MCF 10A (cell line): ENCODE results near the gene BARX1. TPM values are rescaled to one million over a fixed set of nuclear protein-coding genes. Genes with fewer than 3 reads are reported as not detected.
A peak's percentile ranks its signal among the peaks of the same experiment; 100 is the strongest.

Experiments
- Bru-seq: library from RNA; stranded (reverse); fragments of 400-500 nt; gene quantifications from one replicate; lab custom pipeline; 2021; lab: Mats Ljungman, UMichigan
- BruChase-seq, 2 experiments: library from RNA; stranded (reverse); fragments of 400-500 nt; gene quantifications; one replicate each; lab custom pipeline; 2021; lab: Mats Ljungman, UMichigan
- BruUV-seq: library from RNA; stranded (reverse); fragments of 400-500 nt; replicated peaks from 2 replicates; lab custom pipeline; 2021; lab: Mats Ljungman, UMichigan
- CTCF ChIA-PET: fragments of 300-600 bp; sonication (Branson Sonifier 250); formaldehyde crosslinking; extraction: SDS; loops from one replicate; lab custom pipeline; 2021; ENCODE audit warnings: antibody characterized with exemption, inconsistent platforms; lab: Yijun Ruan, JAX
- POLR2A ChIA-PET: fragments of 300-600, 350-650 bp; sonication (Branson Sonifier 250); formaldehyde crosslinking; extraction: SDS; loops from one replicate; lab custom pipeline; 2020; ENCODE audit warnings: antibody characterized with exemption, inconsistent platforms; lab: Yijun Ruan, JAX
- DNase-seq: peaks from one replicate; pipeline ENCODE4 v3.0.0-alpha.2; 2018; ENCODE audit not compliant: unreplicated experiment
- H3K27ac Mint-ChIP-seq: one replicate; pipeline ENCODE4 v1.8.0; 2022; ENCODE audit warnings: mild to moderate bottlenecking, low read depth, mixed read lengths; ENCODE audit not compliant: unreplicated experiment
- H3K27me3 Mint-ChIP-seq: one replicate; pipeline ENCODE4 v1.8.0; 2022; ENCODE audit warnings: mixed read lengths; ENCODE audit not compliant: insufficient read depth, unreplicated experiment
- H3K36me3 Mint-ChIP-seq: one replicate; pipeline ENCODE4 v1.8.0; 2022; ENCODE audit warnings: mild to moderate bottlenecking, moderate library complexity, mixed read lengths; ENCODE audit not compliant: insufficient read depth, unreplicated experiment
- H3K4me1 Mint-ChIP-seq: one replicate; pipeline ENCODE4 v1.8.0; 2022; ENCODE audit warnings: mixed read lengths; ENCODE audit not compliant: insufficient read depth, unreplicated experiment
- H3K4me3 Mint-ChIP-seq: one replicate; pipeline ENCODE4 v1.8.0; 2022; ENCODE audit warnings: mild to moderate bottlenecking, moderate library complexity, mixed read lengths; ENCODE audit not compliant: unreplicated experiment
- H3K9me3 Mint-ChIP-seq: one replicate; pipeline ENCODE4 v1.8.0; 2022; ENCODE audit warnings: mixed read lengths; ENCODE audit not compliant: unreplicated experiment
- intact Hi-C: fragments of 100-400 bp; cut with micrococcal nuclease; formaldehyde crosslinking; loops from 2 replicates; pipeline ENCODE4 v1.14.1; 2022
- long read RNA-seq: library from polyadenylated mRNA; stranded (forward); transcript quantifications from one replicate; pipeline ENCODE4 v2.0.0, GENCODE V29; 2022
- total RNA-seq: library from RNA; stranded (reverse); gene quantifications from 2 replicates; pipeline ENCODE4 v1.2.3, GENCODE V29; 2022
- TF ChIP-seq, protein P1 (sequence below): fragments of 200-600 bp; IDR thresholded peaks from one replicate; pipeline ENCODE4 v1.8.0; 2022; ENCODE audit warnings: antibody characterized with exemption, mild to moderate bottlenecking; ENCODE audit not compliant: unreplicated experiment

Gene BARX1, protein sequence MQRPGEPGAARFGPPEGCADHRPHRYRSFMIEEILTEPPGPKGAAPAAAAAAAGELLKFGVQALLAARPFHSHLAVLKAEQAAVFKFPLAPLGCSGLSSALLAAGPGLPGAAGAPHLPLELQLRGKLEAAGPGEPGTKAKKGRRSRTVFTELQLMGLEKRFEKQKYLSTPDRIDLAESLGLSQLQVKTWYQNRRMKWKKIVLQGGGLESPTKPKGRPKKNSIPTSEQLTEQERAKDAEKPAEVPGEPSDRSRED
- total RNA-seq (0.23 TPM in 1 of 2 replicates, not detected in the other), Bru-seq, nascent RNA (not detected), BruChase-seq, experiment 1, labeled RNA remaining after a 6-hour chase (percentile 9 among the genes with signal in this experiment), BruChase-seq, experiment 2, labeled RNA remaining after a 2-hour chase (not detected)
- long read RNA-seq = 0 reads

DNA sequence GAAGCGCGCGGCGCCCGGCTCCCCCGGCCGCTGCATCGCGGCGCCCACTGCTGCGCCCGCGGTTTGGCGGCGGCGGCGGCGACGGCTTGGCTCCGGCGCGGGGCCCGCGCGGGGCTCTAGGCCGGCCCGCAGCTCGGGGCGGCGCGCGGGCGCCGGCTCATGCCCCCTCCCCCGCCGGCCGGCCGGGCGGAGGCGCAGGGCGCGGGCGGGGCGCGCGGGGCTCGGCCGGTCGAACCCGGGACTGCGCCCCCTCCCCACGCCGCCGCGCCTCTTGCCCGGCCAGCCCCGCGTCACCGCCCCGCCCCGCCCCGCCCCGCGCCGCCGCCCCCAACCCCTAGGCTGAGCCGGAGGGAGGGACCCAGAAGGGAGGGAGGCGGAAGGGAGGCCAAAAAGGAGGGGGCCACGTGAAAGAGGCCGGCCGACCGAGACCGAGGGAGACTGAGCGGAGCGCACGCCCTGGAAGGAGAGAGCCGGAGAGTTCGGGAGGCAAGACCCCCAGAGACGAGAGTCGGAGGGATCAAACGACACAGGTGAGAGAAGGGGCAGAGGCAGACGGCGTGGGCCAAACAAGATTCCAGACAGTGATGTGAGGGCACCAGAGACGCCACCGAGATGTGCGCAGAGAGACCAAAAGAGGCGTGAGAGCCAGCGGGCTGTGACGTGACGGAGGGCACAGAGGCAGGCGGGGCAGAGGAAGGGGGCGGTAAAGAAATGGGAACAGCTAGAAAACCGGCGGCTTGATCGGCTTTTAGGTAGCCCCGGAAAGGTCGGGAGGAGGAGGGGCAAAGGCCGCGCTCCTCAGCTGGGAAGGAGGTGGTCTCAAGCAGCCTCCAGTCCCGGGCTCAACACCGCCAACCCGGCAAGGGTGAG lies at the start of gene BARX1:
Gene BARX1, minus strand, starts transcription at position 245 of the 870 bp plus-strand sequence. Its CDS starts 209 bp downstream, at position 36.
- TF ChIP-seq, protein P1, sequence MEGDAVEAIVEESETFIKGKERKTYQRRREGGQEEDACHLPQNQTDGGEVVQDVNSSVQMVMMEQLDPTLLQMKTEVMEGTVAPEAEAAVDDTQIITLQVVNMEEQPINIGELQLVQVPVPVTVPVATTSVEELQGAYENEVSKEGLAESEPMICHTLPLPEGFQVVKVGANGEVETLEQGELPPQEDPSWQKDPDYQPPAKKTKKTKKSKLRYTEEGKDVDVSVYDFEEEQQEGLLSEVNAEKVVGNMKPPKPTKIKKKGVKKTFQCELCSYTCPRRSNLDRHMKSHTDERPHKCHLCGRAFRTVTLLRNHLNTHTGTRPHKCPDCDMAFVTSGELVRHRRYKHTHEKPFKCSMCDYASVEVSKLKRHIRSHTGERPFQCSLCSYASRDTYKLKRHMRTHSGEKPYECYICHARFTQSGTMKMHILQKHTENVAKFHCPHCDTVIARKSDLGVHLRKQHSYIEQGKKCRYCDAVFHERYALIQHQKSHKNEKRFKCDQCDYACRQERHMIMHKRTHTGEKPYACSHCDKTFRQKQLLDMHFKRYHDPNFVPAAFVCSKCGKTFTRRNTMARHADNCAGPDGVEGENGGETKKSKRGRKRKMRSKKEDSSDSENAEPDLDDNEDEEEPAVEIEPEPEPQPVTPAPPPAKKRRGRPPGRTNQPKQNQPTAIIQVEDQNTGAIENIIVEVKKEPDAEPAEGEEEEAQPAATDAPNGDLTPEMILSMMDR = no peak
- peak within 1 kb of the TSS; percentile 24 for H3K27ac Mint-ChIP-seq
- CTCF ChIA-PET = interaction anchor here (0.6 to 2.2 kb wide), 3 partner anchors 16 to 292 kb away, joined by 3 to 11 read pairs (median 4); no protein-coding TSS in a partner anchor

DNA sequence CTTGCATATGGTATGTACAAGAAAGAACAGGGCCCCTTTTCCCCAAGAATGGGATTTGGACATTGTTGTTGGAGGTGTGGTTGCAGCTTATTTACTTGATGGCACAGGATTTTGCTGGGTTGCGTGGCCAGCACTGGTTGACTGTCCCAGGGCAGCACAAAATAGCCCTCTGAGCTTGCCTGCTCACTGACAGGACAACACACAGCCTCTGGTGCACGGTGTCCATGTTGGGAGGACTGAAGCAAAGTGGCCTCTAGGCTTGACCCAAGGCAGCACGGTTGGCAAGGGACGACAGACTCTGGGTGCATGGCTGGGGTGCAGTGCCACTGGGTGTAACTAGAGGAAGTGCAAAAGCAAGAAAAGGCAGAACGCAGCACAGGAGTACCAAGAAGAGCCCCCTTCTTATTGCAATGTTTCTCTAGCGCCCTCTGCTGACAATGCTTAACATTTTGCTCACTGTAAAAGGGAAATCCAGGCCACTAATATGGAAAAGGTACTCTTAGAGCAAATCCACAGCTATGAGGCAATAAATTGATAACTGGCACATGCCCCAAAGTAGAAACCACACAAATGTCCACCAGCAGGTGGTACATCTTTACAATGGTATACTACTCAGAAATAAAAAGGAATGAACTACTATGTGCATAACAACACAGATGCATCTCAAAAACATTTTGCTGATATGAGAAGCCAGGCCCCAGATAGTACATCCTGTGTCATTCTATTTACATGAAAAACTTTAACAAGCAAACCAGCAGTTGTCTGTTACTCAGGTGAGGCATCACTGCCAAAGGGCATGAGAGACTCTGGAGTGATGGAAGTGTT lies 47.4 kb upstream of the BARX1 start:
- ChIA-PET POLR2A (no interaction called here), CTCF (interaction anchor here (0.5 to 5.4 kb wide), 11 partner anchors 9 to 734 kb away, joined by 3 to 69 read pairs (median 4); no protein-coding TSS in a partner anchor)
- intact Hi-C loops = loop anchor here (1.0 to 2.0 kb wide), 2 partner anchors 40 to 320 kb away; no protein-coding TSS in a partner anchor
- no peaks in the 10 kb centered on the region for H3K36me3 Mint-ChIP-seq
- peaks cover 12% of the 10 kb centered on the region for H3K27me3 Mint-ChIP-seq
- TF ChIP-seq, protein P1 = peak; percentile 66
- no TSS peak for BruUV-seq
- H3K27ac Mint-ChIP-seq = no peak overlapping the region
- H3K4me3 Mint-ChIP-seq = no peak overlapping the region
- H3K4me1 Mint-ChIP-seq = peaks cover 6% of the 10 kb centered on the region
- H3K9me3 Mint-ChIP-seq = no peaks in the 10 kb centered on the region
- peak; percentile 70 for DNase-seq

More for the DNA sequence above, at the start of gene BARX1:
- no peaks in the 10 kb centered on the region for H3K36me3 Mint-ChIP-seq
- no peaks in the 10 kb centered on the region for H3K9me3 Mint-ChIP-seq
- no peak within 1 kb of the TSS for H3K4me3 Mint-ChIP-seq
- POLR2A ChIA-PET = no interaction called here
- DNase-seq = no peak
- peaks cover 38% of the 10 kb centered on the region for H3K27me3 Mint-ChIP-seq
- no peaks in the 10 kb centered on the region for H3K4me1 Mint-ChIP-seq
- intact Hi-C loops = no loop called here
- BruUV-seq = no TSS peak

DNA sequence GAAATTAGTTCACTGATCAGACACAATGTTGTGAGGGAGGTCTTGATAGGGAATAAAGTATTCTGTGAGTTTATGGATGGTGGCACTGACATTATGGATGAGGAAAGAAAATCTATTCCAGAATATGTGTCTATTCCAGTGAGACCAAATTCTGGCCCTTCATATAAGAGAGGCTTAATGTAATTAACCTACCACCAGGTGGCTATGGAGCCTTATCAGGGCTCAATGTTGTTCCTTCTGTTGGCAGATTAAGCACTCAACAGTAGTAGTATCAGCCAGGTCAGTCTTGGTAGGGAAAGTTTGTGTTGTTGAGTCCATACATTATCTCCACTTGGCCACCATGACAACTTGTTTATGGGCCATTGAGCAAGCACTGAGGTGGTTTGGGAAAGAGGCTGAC lies 41.7 kb upstream of the BARX1 start:
- no peaks in the 10 kb centered on the region for H3K4me1 Mint-ChIP-seq
- H3K27ac Mint-ChIP-seq = no peak overlapping the region
- POLR2A ChIA-PET = no interaction called here
- no peaks in the 10 kb centered on the region for H3K36me3 Mint-ChIP-seq
- intact Hi-C loops = no loop called here
- BruUV-seq = no TSS peak
- CTCF ChIA-PET = no interaction called here
- no peak overlapping the region for H3K4me3 Mint-ChIP-seq
- no peaks in the 10 kb centered on the region for H3K27me3 Mint-ChIP-seq
- no peak for DNase-seq
- no peaks in the 10 kb centered on the region for H3K9me3 Mint-ChIP-seq
- TF ChIP-seq, protein P1 = no peak
